HEK293 (cell line): Measurements from ENCODE around the gene TTLL12.

Experiments used
- CTCF ChIA-PET: fragments of 350-600 bp; formaldehyde crosslinking; extraction: SDS; loops from one replicate; lab custom pipeline; 2021; ENCODE audit warnings: antibody characterized with exemption; lab: Yijun Ruan, JAX
- POLR2A ChIA-PET: fragments of 300-600 bp; formaldehyde crosslinking; extraction: SDS; loops from one replicate; lab custom pipeline; 2020; ENCODE audit warnings: antibody characterized with exemption, inconsistent platforms; lab: Yijun Ruan, JAX
- H3K27ac ChIP-seq: fragments of 200-500 bp; sonication (Bioruptor generic); 2 replicates; pipeline ENCODE4 v1.5.1; 2014; ENCODE audit warnings: low read depth, low read length, control low read depth, inconsistent platforms; ENCODE audit errors: extremely low read depth
- H3K36me3 ChIP-seq, 2 experiments: fragments of 200-500 bp in 1 of 2; sonication (Bioruptor generic) in 1 of 2; 1 replicate in 1 of 2; 2 replicates in 1 of 2; pipeline ENCODE4 v1.5.1; 2014 to 2017; ENCODE audit warnings: inconsistent platforms in 2 of 2, low read length in 2 of 2; ENCODE audit not compliant: control insufficient read depth in 2 of 2, insufficient read depth in 1 of 2
- H3K4me1 ChIP-seq: fragments of 200-500 bp; sonication (Bioruptor generic); 2 replicates; pipeline ENCODE4 v1.5.1; 2014; ENCODE audit warnings: mild to moderate bottlenecking, low read length, inconsistent platforms; ENCODE audit not compliant: control insufficient read depth, insufficient read depth
- H3K4me3 ChIP-seq: 2 replicates; pipeline ENCODE4 v1.5.1; 2011; ENCODE audit warnings: low read depth, mild to moderate bottlenecking, control low read depth, low read length, moderate library complexity
- H3K9me3 ChIP-seq: fragments of 200-500 bp; sonication (Bioruptor generic); 2 replicates; pipeline ENCODE4 v1.5.1; 2014; ENCODE audit warnings: low read depth, low read length, inconsistent platforms; ENCODE audit not compliant: control insufficient read depth, insufficient read depth
- FEZF1 ChIP-seq: fragments of 450-650 bp; formaldehyde crosslinking; IDR thresholded peaks from 2 replicates; pipeline ENCODE4 v1.5.1; 2016; ENCODE audit warnings: missing biosample characterization, missing genetic modification characterization
- SP2 ChIP-seq: fragments of 450-650 bp; formaldehyde crosslinking; IDR thresholded peaks from 2 replicates; pipeline ENCODE4 v1.5.1; 2016; ENCODE audit warnings: missing biosample characterization, missing genetic modification characterization
- SP7 ChIP-seq: fragments of 450-650 bp; formaldehyde crosslinking; IDR thresholded peaks from 2 replicates; pipeline ENCODE4 v1.5.1; 2016; ENCODE audit warnings: missing biosample characterization, missing genetic modification characterization
- ZEB2 ChIP-seq: fragments of 450-650 bp; formaldehyde crosslinking; IDR thresholded peaks from 2 replicates; pipeline ENCODE4 v1.5.1; 2016; ENCODE audit warnings: missing biosample characterization, missing genetic modification characterization
- ZNF10 ChIP-seq: fragments of 450-650 bp; formaldehyde crosslinking; IDR thresholded peaks from 2 replicates; pipeline ENCODE4 v1.5.1; 2017; ENCODE audit warnings: missing biosample characterization, missing genetic modification characterization
- ZNF211 ChIP-seq: fragments of 450-650 bp; formaldehyde crosslinking; IDR thresholded peaks from 2 replicates; pipeline ENCODE4 v1.5.1; 2016; ENCODE audit warnings: low read depth, missing biosample characterization, missing genetic modification characterization
- ZNF350 ChIP-seq: fragments of 450-650 bp; formaldehyde crosslinking; IDR thresholded peaks from 2 replicates; pipeline ENCODE4 v1.5.0; 2017; ENCODE audit warnings: missing biosample characterization, mild to moderate bottlenecking, missing genetic modification characterization
- ZNF433 ChIP-seq: fragments of 450-650 bp; formaldehyde crosslinking; IDR thresholded peaks from 2 replicates; pipeline ENCODE4 v1.5.1; 2016; ENCODE audit warnings: missing biosample characterization, missing genetic modification characterization, low read depth
- ZNF501 ChIP-seq: fragments of 450-650 bp; formaldehyde crosslinking; IDR thresholded peaks from 2 replicates; pipeline ENCODE4 v1.5.1; 2016; ENCODE audit warnings: missing biosample characterization, missing genetic modification characterization
- ZNF510 ChIP-seq: fragments of 450-650 bp; formaldehyde crosslinking; IDR thresholded peaks from 2 replicates; pipeline ENCODE4 v1.5.1; 2018; ENCODE audit warnings: mild to moderate bottlenecking, missing genetic modification characterization, missing biosample characterization; ENCODE audit not compliant: insufficient replicate concordance
- ZNF529 ChIP-seq: fragments of 450-650 bp; formaldehyde crosslinking; IDR thresholded peaks from 2 replicates; pipeline ENCODE4 v1.5.1; 2017; ENCODE audit warnings: missing genetic modification characterization, missing biosample characterization; ENCODE audit not compliant: insufficient replicate concordance
- ZNF561 ChIP-seq: fragments of 450-650 bp; IDR thresholded peaks from 2 replicates; pipeline ENCODE4 v1.5.1; 2018; ENCODE audit warnings: missing biosample characterization, missing genetic modification characterization, borderline replicate concordance
- ZNF660 ChIP-seq: fragments of 450-650 bp; IDR thresholded peaks from 2 replicates; pipeline ENCODE4 v1.5.1; 2018; ENCODE audit warnings: missing biosample characterization, mild to moderate bottlenecking, missing genetic modification characterization
- ZNF664 ChIP-seq: fragments of 450-650 bp; formaldehyde crosslinking; IDR thresholded peaks from 2 replicates; pipeline ENCODE4 v1.5.1; 2016; ENCODE audit warnings: missing biosample characterization, missing genetic modification characterization
- ZNF843 ChIP-seq: fragments of 450-650 bp; formaldehyde crosslinking; IDR thresholded peaks from 2 replicates; pipeline ENCODE4 v1.5.1; 2016; ENCODE audit warnings: missing biosample characterization, missing genetic modification characterization
- TF ChIP-seq, protein P1 (sequence below): fragments of 450-650 bp; formaldehyde crosslinking; IDR thresholded peaks from 2 replicates; pipeline ENCODE4 v1.5.1; 2016; ENCODE audit warnings: missing biosample characterization, missing genetic modification characterization, borderline replicate concordance
- TF ChIP-seq, protein P2 (sequence below): fragments of 450-650 bp; formaldehyde crosslinking; IDR thresholded peaks from 2 replicates; pipeline ENCODE4 v1.5.1; 2016; ENCODE audit warnings: missing biosample characterization, missing genetic modification characterization, borderline replicate concordance
- TF ChIP-seq, protein P3 (sequence below): fragments of 450-650 bp; formaldehyde crosslinking; IDR thresholded peaks from 2 replicates; pipeline ENCODE4 v1.5.1; 2016; ENCODE audit warnings: missing biosample characterization, missing genetic modification characterization
- TF ChIP-seq, protein P4 (sequence below): fragments of 450-650 bp; formaldehyde crosslinking; IDR thresholded peaks from 2 replicates; pipeline ENCODE4 v1.5.1; 2017; ENCODE audit warnings: missing biosample characterization, mild to moderate bottlenecking, missing genetic modification characterization, moderate library complexity
- TF ChIP-seq, protein P5 (sequence below): fragments of 450-650 bp; formaldehyde crosslinking; IDR thresholded peaks from 2 replicates; pipeline ENCODE4 v1.5.1; 2016; ENCODE audit warnings: missing biosample characterization, missing genetic modification characterization

TTLL12 gene

DNA sequence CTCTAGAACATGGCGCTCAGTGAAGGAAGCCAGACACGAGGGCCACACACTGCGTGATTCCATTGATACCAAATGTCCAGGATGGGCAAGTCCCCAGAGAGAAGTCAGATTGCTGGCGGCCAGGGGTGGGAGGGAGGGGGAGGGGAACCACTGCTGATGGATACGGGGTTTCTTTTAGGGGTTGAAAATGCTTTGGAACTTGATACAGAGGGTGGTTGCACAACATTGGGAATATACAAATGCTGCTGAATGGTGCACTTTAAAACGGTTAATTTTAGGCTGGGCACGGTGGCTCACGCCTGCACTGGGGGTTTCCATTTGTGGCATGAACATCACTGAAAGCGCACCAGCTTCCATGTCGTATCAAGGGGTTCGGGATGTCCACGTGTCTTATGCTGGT lies 30.5 kb downstream of the TTLL12 start:
- no peak overlapping the region for H3K27ac ChIP-seq
- no peak overlapping the region for H3K4me3 ChIP-seq
- ChIA-PET POLR2A (no interaction called here), CTCF (no interaction called here)
- H3K4me1 ChIP-seq: peaks cover 10% of the 10 kb centered on the region
- H3K9me3 ChIP-seq: no peaks in the 10 kb centered on the region
- TF ChIP-seq ZNF510: no peak
- TF ChIP-seq ZNF843 (tag by site-specific recombination): no peak
- TF ChIP-seq SP7 (tag by site-specific recombination): no peak
- TF ChIP-seq, protein P1, sequence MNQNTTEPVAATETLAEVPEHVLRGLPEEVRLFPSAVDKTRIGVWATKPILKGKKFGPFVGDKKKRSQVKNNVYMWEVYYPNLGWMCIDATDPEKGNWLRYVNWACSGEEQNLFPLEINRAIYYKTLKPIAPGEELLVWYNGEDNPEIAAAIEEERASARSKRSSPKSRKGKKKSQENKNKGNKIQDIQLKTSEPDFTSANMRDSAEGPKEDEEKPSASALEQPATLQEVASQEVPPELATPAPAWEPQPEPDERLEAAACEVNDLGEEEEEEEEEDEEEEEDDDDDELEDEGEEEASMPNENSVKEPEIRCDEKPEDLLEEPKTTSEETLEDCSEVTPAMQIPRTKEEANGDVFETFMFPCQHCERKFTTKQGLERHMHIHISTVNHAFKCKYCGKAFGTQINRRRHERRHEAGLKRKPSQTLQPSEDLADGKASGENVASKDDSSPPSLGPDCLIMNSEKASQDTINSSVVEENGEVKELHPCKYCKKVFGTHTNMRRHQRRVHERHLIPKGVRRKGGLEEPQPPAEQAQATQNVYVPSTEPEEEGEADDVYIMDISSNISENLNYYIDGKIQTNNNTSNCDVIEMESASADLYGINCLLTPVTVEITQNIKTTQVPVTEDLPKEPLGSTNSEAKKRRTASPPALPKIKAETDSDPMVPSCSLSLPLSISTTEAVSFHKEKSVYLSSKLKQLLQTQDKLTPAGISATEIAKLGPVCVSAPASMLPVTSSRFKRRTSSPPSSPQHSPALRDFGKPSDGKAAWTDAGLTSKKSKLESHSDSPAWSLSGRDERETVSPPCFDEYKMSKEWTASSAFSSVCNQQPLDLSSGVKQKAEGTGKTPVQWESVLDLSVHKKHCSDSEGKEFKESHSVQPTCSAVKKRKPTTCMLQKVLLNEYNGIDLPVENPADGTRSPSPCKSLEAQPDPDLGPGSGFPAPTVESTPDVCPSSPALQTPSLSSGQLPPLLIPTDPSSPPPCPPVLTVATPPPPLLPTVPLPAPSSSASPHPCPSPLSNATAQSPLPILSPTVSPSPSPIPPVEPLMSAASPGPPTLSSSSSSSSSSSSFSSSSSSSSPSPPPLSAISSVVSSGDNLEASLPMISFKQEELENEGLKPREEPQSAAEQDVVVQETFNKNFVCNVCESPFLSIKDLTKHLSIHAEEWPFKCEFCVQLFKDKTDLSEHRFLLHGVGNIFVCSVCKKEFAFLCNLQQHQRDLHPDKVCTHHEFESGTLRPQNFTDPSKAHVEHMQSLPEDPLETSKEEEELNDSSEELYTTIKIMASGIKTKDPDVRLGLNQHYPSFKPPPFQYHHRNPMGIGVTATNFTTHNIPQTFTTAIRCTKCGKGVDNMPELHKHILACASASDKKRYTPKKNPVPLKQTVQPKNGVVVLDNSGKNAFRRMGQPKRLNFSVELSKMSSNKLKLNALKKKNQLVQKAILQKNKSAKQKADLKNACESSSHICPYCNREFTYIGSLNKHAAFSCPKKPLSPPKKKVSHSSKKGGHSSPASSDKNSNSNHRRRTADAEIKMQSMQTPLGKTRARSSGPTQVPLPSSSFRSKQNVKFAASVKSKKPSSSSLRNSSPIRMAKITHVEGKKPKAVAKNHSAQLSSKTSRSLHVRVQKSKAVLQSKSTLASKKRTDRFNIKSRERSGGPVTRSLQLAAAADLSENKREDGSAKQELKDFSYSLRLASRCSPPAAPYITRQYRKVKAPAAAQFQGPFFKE (tag by site-specific recombination): no peak
- TF ChIP-seq, protein P2, sequence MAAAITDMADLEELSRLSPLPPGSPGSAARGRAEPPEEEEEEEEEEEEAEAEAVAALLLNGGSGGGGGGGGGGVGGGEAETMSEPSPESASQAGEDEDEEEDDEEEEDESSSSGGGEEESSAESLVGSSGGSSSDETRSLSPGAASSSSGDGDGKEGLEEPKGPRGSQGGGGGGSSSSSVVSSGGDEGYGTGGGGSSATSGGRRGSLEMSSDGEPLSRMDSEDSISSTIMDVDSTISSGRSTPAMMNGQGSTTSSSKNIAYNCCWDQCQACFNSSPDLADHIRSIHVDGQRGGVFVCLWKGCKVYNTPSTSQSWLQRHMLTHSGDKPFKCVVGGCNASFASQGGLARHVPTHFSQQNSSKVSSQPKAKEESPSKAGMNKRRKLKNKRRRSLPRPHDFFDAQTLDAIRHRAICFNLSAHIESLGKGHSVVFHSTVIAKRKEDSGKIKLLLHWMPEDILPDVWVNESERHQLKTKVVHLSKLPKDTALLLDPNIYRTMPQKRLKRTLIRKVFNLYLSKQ (tag by site-specific recombination): no peak
- TF ChIP-seq ZNF664 (tag by site-specific recombination): no peak
- TF ChIP-seq, protein P3, sequence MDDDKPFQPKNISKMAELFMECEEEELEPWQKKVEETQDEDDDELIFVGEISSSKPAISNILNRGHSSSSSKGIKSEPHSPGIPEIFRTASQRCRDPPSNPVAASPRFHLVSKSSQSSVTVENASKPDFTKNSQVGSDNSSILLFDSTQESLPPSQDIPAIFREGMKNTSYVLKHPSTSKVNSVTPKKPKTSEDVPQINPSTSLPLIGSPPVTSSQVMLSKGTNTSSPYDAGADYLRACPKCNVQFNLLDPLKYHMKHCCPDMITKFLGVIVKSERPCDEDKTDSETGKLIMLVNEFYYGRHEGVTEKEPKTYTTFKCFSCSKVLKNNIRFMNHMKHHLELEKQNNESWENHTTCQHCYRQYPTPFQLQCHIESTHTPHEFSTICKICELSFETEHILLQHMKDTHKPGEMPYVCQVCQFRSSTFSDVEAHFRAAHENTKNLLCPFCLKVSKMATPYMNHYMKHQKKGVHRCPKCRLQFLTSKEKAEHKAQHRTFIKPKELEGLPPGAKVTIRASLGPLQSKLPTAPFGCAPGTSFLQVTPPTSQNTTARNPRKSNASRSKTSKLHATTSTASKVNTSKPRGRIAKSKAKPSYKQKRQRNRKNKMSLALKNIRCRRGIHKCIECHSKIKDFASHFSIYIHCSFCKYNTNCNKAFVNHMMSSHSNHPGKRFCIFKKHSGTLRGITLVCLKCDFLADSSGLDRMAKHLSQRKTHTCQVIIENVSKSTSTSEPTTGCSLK: no peak
- TF ChIP-seq, protein P4, sequence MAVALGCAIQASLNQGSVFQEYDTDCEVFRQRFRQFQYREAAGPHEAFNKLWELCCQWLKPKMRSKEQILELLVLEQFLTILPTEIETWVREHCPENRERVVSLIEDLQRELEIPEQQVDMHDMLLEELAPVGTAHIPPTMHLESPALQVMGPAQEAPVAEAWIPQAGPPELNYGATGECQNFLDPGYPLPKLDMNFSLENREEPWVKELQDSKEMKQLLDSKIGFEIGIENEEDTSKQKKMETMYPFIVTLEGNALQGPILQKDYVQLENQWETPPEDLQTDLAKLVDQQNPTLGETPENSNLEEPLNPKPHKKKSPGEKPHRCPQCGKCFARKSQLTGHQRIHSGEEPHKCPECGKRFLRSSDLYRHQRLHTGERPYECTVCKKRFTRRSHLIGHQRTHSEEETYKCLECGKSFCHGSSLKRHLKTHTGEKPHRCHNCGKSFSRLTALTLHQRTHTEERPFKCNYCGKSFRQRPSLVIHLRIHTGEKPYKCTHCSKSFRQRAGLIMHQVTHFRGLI (tag by site-specific recombination): no peak
- TF ChIP-seq ZNF561: no peak
- TF ChIP-seq ZNF10 (tag by site-specific recombination): no peak
- no peak for TF ChIP-seq FEZF1 (tag by site-specific recombination)
- TF ChIP-seq SP2 (tag by site-specific recombination): no peak
- TF ChIP-seq, protein P5, sequence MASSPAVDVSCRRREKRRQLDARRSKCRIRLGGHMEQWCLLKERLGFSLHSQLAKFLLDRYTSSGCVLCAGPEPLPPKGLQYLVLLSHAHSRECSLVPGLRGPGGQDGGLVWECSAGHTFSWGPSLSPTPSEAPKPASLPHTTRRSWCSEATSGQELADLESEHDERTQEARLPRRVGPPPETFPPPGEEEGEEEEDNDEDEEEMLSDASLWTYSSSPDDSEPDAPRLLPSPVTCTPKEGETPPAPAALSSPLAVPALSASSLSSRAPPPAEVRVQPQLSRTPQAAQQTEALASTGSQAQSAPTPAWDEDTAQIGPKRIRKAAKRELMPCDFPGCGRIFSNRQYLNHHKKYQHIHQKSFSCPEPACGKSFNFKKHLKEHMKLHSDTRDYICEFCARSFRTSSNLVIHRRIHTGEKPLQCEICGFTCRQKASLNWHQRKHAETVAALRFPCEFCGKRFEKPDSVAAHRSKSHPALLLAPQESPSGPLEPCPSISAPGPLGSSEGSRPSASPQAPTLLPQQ (tag by site-specific recombination): no peak
- no peak for TF ChIP-seq ZEB2 (tag by site-specific recombination)
- no peak for TF ChIP-seq ZNF529 (tag by site-specific recombination)
- TF ChIP-seq ZNF501 (tag by site-specific recombination): no peak
- TF ChIP-seq ZNF660: no peak
- TF ChIP-seq ZNF211 (tag by site-specific recombination): no peak
- TF ChIP-seq ZNF350 (tag by site-specific recombination): no peak
- TF ChIP-seq ZNF433: no peak
- H3K36me3 ChIP-seq: no peaks in the 10 kb centered on the region
